CD14-positive monocyte (primary cell): Measurements from ENCODE around the gene LIF. TPM values are rescaled to one million over a fixed set of nuclear protein-coding genes. Genes with fewer than 3 reads are reported as not detected.
"Not testable (repeated sequence)": the region's sequence is repeated elsewhere in the genome, so short reads cannot be mapped to it uniquely, and the experiment has no call there.

Source experiments
- DNase-seq, 3 donors: peaks; one replicate each; pipeline ENCODE4 v3.0.0-alpha.2; 2011 to 2022
- H2AFZ ChIP-seq: 2 replicates; pipeline ENCODE4 v1.6.0; 2012; ENCODE audit warnings: mild to moderate bottlenecking, low read depth, low read length, inconsistent platforms; ENCODE audit not compliant: insufficient read depth, poor library complexity, severe bottlenecking
- H3K27ac ChIP-seq, 2 donors: 1 replicate in 1 of 2; 2 replicates in 1 of 2; pipeline ENCODE4 v1.5.1; 2012 to 2013; ENCODE audit warnings: low read length in 2 of 2, control low read depth in 1 of 2, inconsistent platforms in 1 of 2, low read depth in 1 of 2, mild to moderate bottlenecking in 1 of 2
- H3K27me3 ChIP-seq, 2 donors: one replicate each; pipeline versions ENCODE4 v1.6.0 to v1.6.1; 2011 to 2013; ENCODE audit warnings: low read length in 2 of 2; ENCODE audit not compliant: control insufficient read depth in 2 of 2, insufficient read depth in 2 of 2
- H3K36me3 ChIP-seq, 2 donors: replicated peaks in 1 of 2; 1 replicate in 1 of 2; 2 replicates in 1 of 2; pipeline versions ENCODE4 v1.5.1 to v1.6.1; 2012 to 2013; ENCODE audit warnings: low read length in 2 of 2, control low read depth in 1 of 2, inconsistent platforms in 1 of 2, mild to moderate bottlenecking in 1 of 2; ENCODE audit not compliant: insufficient read depth in 2 of 2, control insufficient read depth in 1 of 2
- H3K4me1 ChIP-seq, 2 donors: 1 replicate in 1 of 2; 2 replicates in 1 of 2; pipeline versions ENCODE4 v1.5.1 to v1.6.1; 2012 to 2013; ENCODE audit warnings: low read length in 2 of 2, control low read depth in 1 of 2, inconsistent platforms in 1 of 2, mild to moderate bottlenecking in 1 of 2, moderate library complexity in 1 of 2; ENCODE audit not compliant: insufficient read depth in 2 of 2, control insufficient read depth in 1 of 2
- H3K4me2 ChIP-seq: replicated peaks from 2 replicates; pipeline ENCODE3; 2012; ENCODE audit warnings: low read length, moderate library complexity, mild to moderate bottlenecking; ENCODE audit not compliant: poor library complexity, severe bottlenecking; ENCODE audit errors: extremely low read depth
- H3K4me3 ChIP-seq, 3 experiments: fragments of 200-600 bp in 1 of 3; sonication (generic) in 1 of 3; replicated peaks in 1 of 3; 1 replicate in 2 of 3; 2 replicates in 1 of 3; pipeline ENCODE4 v1.5.1; 2011 to 2013; ENCODE audit warnings: low read length in 3 of 3, mild to moderate bottlenecking in 3 of 3, control low read depth in 2 of 3, low read depth in 2 of 3, inconsistent platforms in 1 of 3, moderate library complexity in 1 of 3
- H3K79me2 ChIP-seq: 2 replicates; pipeline ENCODE4 v1.6.0; 2012; ENCODE audit warnings: mild to moderate bottlenecking, control low read depth, inconsistent platforms, low read length, moderate library complexity; ENCODE audit not compliant: insufficient read depth
- H3K9ac ChIP-seq: 2 replicates; pipeline ENCODE4 v1.6.0; 2017; ENCODE audit warnings: low read length, mild to moderate bottlenecking; ENCODE audit not compliant: insufficient read depth, poor library complexity, severe bottlenecking
- H3K9me3 ChIP-seq, 2 donors: replicated peaks in 1 of 2; 1 replicate in 1 of 2; 2 replicates in 1 of 2; pipeline versions ENCODE4 v1.5.1 to v1.6.1; 2012 to 2013; ENCODE audit warnings: low read length in 2 of 2, control low read depth in 1 of 2; ENCODE audit not compliant: control insufficient read depth in 1 of 2, insufficient read depth in 1 of 2
- H4K20me1 ChIP-seq: 2 replicates; pipeline ENCODE4 v1.6.0; 2012; ENCODE audit warnings: mild to moderate bottlenecking, low read length, control low read depth, moderate library complexity; ENCODE audit not compliant: insufficient read depth
- H3K27ac Mint-ChIP-seq, 7 donors: one replicate each; pipeline ENCODE4 v1.8.0; 2020; ENCODE audit warnings: mild to moderate bottlenecking in 7 of 7, mixed read lengths in 7 of 7, moderate library complexity in 6 of 7, inconsistent platforms in 2 of 7
- H3K27me3 Mint-ChIP-seq, 3 donors: one replicate each; pipeline ENCODE4 v1.8.0; 2021 to 2022; ENCODE audit warnings: low read depth in 3 of 3, mild to moderate bottlenecking in 3 of 3, mixed read lengths in 3 of 3, moderate library complexity in 3 of 3, inconsistent platforms in 1 of 3
- H3K36me3 Mint-ChIP-seq, 2 donors: one replicate each; pipeline ENCODE4 v1.8.0; 2020; ENCODE audit warnings: mixed read lengths in 2 of 2, inconsistent platforms in 1 of 2, mild to moderate bottlenecking in 1 of 2
- H3K4me1 Mint-ChIP-seq: one replicate; pipeline ENCODE4 v1.8.0; 2020; ENCODE audit warnings: mild to moderate bottlenecking, mixed read lengths
- H3K4me3 Mint-ChIP-seq, 2 donors: one replicate each; pipeline ENCODE4 v1.8.0; 2020; ENCODE audit warnings: mild to moderate bottlenecking in 2 of 2, mixed read lengths in 2 of 2, moderate library complexity in 1 of 2
- H3K9me3 Mint-ChIP-seq, 7 donors: one replicate each; pipeline ENCODE4 v1.8.0; 2020 to 2022; ENCODE audit warnings: mixed read lengths in 7 of 7, mild to moderate bottlenecking in 6 of 7, moderate library complexity in 6 of 7, inconsistent platforms in 2 of 7
- WGBS: methylation state at CpG from one replicate; pipeline ENCODE4 v1.1.5; 2013; ENCODE audit warnings: missing lambda C conversion rate; ENCODE audit not compliant: insufficient coverage; 5-methylcytosine and 5-hydroxymethylcytosine counted together
- intact Hi-C, 2 donors: fragments of 100-400 bp; cut with micrococcal nuclease; formaldehyde crosslinking; loops; one replicate each; pipeline versions ENCODE4 v1.15.0 to v1.15.1; 2023
- polyA plus RNA-seq, 3 donors: library from polyadenylated mRNA; depleted of rRNA in 1 of 3; unstranded in 2 of 3; stranded (reverse) in 1 of 3; fragments of 300-500 nt in 2 of 3; fragments of >200 nt in 1 of 3; fragmentation: Illumina TruSeq in 2 of 3; gene quantifications; 1 replicate in 2 of 3; 2 replicates in 1 of 3; pipeline ENCODE4 v1.2.3, GENCODE V29; 2012 to 2021
- TF ChIP-seq, protein P1 (sequence below): fragments of 200-600 bp; IDR thresholded peaks from one replicate; pipeline ENCODE4 v1.8.0; 2022; ENCODE audit warnings: antibody characterized with exemption, mild to moderate bottlenecking

LIF gene
- polyA plus RNA-seq, 3 donors: 7.0 TPM; not detected in 2

DNA sequence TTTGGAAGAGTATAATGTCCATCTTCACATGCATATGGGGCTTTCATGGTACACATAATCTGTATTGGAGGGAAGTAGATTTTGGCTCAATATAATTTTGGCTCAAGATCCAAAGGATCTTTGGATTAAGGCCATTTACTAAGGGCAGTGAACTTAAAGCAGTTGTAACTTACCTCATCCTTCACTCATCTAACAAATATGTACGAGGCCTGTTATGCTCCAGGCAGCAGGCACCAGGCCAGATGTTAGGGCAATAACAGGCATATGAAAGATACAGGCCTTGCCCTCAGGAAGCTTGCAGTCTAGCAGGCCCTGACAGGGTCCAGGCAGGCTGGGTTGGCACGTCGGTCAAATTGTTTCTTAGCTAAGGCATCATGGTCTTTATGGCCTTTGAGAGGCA, 44.6 kb downstream of the LIF start:
- H3K27me3 ChIP-seq: no peaks in the 10 kb centered on the region
- H3K27ac Mint-ChIP-seq: peak overlapping the region in 1 of 7 donors; percentile 63
- 93% methylated on average over 2 of the region's 3 CpGs for WGBS
- no peaks in the 10 kb centered on the region for H3K9me3 ChIP-seq
- no peak overlapping the region for H3K4me3 ChIP-seq
- no peaks in the 10 kb centered on the region for H3K36me3 Mint-ChIP-seq
- H3K27me3 Mint-ChIP-seq: peaks cover 3 to 5% (median 4%) of the 10 kb centered on the region in 3 donors
- TF ChIP-seq, protein P1, sequence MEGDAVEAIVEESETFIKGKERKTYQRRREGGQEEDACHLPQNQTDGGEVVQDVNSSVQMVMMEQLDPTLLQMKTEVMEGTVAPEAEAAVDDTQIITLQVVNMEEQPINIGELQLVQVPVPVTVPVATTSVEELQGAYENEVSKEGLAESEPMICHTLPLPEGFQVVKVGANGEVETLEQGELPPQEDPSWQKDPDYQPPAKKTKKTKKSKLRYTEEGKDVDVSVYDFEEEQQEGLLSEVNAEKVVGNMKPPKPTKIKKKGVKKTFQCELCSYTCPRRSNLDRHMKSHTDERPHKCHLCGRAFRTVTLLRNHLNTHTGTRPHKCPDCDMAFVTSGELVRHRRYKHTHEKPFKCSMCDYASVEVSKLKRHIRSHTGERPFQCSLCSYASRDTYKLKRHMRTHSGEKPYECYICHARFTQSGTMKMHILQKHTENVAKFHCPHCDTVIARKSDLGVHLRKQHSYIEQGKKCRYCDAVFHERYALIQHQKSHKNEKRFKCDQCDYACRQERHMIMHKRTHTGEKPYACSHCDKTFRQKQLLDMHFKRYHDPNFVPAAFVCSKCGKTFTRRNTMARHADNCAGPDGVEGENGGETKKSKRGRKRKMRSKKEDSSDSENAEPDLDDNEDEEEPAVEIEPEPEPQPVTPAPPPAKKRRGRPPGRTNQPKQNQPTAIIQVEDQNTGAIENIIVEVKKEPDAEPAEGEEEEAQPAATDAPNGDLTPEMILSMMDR: no peak
- no peak overlapping the region for H3K9ac ChIP-seq
- H3K36me3 ChIP-seq: no peaks in the 10 kb centered on the region
- no peak overlapping the region for H3K4me2 ChIP-seq
- H2AFZ ChIP-seq: no peak overlapping the region
- H3K27ac ChIP-seq: no peak overlapping the region
- H3K9me3 Mint-ChIP-seq: no peaks in the 10 kb centered on the region
- H3K4me1 ChIP-seq: peaks cover 6 to 10% of the 10 kb centered on the region in 2 donors
- no peak overlapping the region for H3K4me3 Mint-ChIP-seq
- peaks cover 19% of the 10 kb centered on the region for H3K4me1 Mint-ChIP-seq
- intact Hi-C loops: no loop called here
- DNase-seq: no peak
- H3K79me2 ChIP-seq: no peaks in the 10 kb centered on the region
- H4K20me1 ChIP-seq: no peaks in the 10 kb centered on the region

DNA sequence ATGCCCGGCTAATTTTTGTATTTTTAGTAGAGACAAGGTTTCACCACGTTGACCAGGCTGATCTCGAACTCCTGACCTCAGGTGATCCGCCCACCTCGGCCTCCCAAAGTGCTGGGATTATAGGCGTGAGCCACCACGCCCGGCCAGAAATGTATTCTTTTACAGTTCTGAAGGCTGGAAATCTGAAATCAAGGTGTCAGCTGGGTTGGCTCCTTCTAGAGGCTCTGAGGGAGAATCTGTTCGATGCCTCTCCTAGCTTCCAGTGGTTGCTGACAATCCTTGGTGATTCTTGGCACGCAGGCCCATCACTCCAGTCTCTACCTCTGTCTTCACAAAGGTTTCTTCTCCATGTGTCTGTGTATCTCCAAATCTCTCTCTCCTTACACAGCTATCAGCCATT, 45.7 kb downstream of the LIF start:
- H3K9me3 ChIP-seq, H3K27me3 Mint-ChIP-seq, H4K20me1 ChIP-seq, intact Hi-C loops, DNase-seq, H3K9ac ChIP-seq, H3K36me3 Mint-ChIP-seq, H3K36me3 ChIP-seq, H3K4me2 ChIP-seq, H3K79me2 ChIP-seq, H3K4me3 Mint-ChIP-seq, H2AFZ ChIP-seq, H3K27me3 ChIP-seq, H3K27ac ChIP-seq, H3K9me3 Mint-ChIP-seq, H3K4me3 ChIP-seq: not testable (repeated sequence)
- Mint-ChIP-seq H3K4me1 (peaks cover 24% of the 10 kb centered on the region), H3K27ac (peak overlapping the region in 1 of 7 donors; percentile 40)
- WGBS: 96% methylated on average over 9 of the region's 10 CpGs
- H3K4me1 ChIP-seq: peaks cover 13 to 19% of the 10 kb centered on the region in 2 donors
